H1 (cell line): Measurements from ENCODE around the gene PACS1. TPM values are rescaled to one million over a fixed set of nuclear protein-coding genes. Genes with fewer than 3 reads are reported as not detected.

ENCODE experiments used
- BRCA1 ChIP-seq: IDR thresholded peaks from 2 replicates; pipeline ENCODE4 v1.6.1; 2012; ENCODE audit warnings: low read depth, low read length, improper control_type of control experiment
- CBX5 ChIP-seq: fragments of 300-800, 300-1000 bp; sonication (generic); IDR thresholded peaks from 2 replicates; pipeline ENCODE4 v1.7.1; 2016; ENCODE audit warnings: antibody characterized with exemption, low read length, low read depth
- CHD2 ChIP-seq: IDR thresholded peaks from 2 replicates; pipeline ENCODE4 v1.6.1; 2012; ENCODE audit warnings: low read length, improper control_type of control experiment
- CHD7 ChIP-seq: fragments of 300-600 bp; sonication (generic); IDR thresholded peaks from 2 replicates; pipeline ENCODE4 v1.7.1; 2012; ENCODE audit warnings: low read length, moderate library complexity, mild to moderate bottlenecking, inconsistent platforms; ENCODE audit not compliant: insufficient replicate concordance
- JUND ChIP-seq: IDR thresholded peaks from 2 replicates; pipeline ENCODE4 v1.6.1; 2011; ENCODE audit warnings: mild to moderate bottlenecking, improper control_type of control experiment, low read length
- KDM1A ChIP-seq: fragments of 200-600, 300-600 bp; sonication (generic); IDR thresholded peaks from 2 replicates; pipeline ENCODE4 v1.7.1; 2016; ENCODE audit warnings: mild to moderate bottlenecking, low read length, borderline replicate concordance
- MAFK ChIP-seq: IDR thresholded peaks from 2 replicates; pipeline ENCODE4 v1.6.1; 2012; ENCODE audit warnings: low read depth, mild to moderate bottlenecking, improper control_type of control experiment, low read length
- PHF8 ChIP-seq: fragments of 200-600 bp; sonication (generic); conservative IDR thresholded peaks from 2 replicates; pipeline ENCODE4 v1.7.1; 2012; ENCODE audit warnings: low read depth, mild to moderate bottlenecking, inconsistent platforms, low read length, moderate library complexity
- SP2 ChIP-seq: IDR thresholded peaks from 2 replicates; pipeline ENCODE4 v1.6.1; 2012; ENCODE audit warnings: mild to moderate bottlenecking, low read length, inconsistent platforms
- polyA plus RNA-seq, 7 experiments: library from polyadenylated mRNA; depleted of rRNA in 3 of 7; stranded (reverse) in 5 of 7; unstranded in 2 of 7; fragments of >200 nt in 5 of 7; fragments of 200-250 nt in 2 of 7; gene quantifications; 1 replicate in 5 of 7; 2 replicates in 1 of 7; 4 replicates in 1 of 7; pipeline versions ENCODE4 v1.2.1 to v1.2.3, GENCODE V29; 2011 to 2013; ENCODE audit warnings: missing spikeins in 2 of 7, mixed read lengths in 2 of 7
- total RNA-seq: library from RNA; stranded (reverse); fragmentation: NEBNext Ultra II Directional; extraction: Animal tissue kit (Norgen Biotek cat#: 25700); gene quantifications from 2 replicates; pipeline ENCODE4 v1.2.1, GENCODE V29; 2021
- TF ChIP-seq, protein P1 (sequence below): IDR thresholded peaks from 2 replicates; pipeline ENCODE4 v1.6.1; 2012; ENCODE audit warnings: inconsistent platforms

PACS1 gene
- total and polyA plus RNA-seq, 2 of the 8 experiments (the other 6 are each of a cell fraction or from before 2014, with no cell fraction given), result 11.5 to 36.0 TPM

GRCh38 chr11:66293352-66293751 lies 223.3 kb downstream of the PACS1 start (continued):
- TF ChIP-seq CHD7 (no peak), PHF8 (no peak), KDM1A (no peak), JUND (no peak), BRCA1 (no peak), SP2 (no peak), CBX5 (no peak), CHD2 (no peak), MAFK (no peak)
- TF ChIP-seq, protein P1, sequence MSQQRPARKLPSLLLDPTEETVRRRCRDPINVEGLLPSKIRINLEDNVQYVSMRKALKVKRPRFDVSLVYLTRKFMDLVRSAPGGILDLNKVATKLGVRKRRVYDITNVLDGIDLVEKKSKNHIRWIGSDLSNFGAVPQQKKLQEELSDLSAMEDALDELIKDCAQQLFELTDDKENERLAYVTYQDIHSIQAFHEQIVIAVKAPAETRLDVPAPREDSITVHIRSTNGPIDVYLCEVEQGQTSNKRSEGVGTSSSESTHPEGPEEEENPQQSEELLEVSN, result no peak
